ENCODE data around the gene CLEC5A. TPM values are rescaled to one million over a fixed set of nuclear protein-coding genes. Genes with fewer than 3 reads are reported as not detected.

CLEC5A gene
- total and polyA plus RNA-seq, 2 of the 8 experiments (the other 6 are each of a cell fraction or from before 2014, with no cell fraction given) = not detected

GRCh38 chr7:141944811-141945210 is 2.0 kb downstream of the CLEC5A start:
- CTCF ChIA-PET (ENCODE audit: partially characterized antibody) = interaction anchor here (1.1 to 1.5 kb wide), 3 partner anchors 14 to 209 kb away, joined by 3 read pairs; no protein-coding TSS in a partner anchor

More at GRCh38 chr7:141944811-141945210, 2.0 kb downstream of the CLEC5A start:
- no peak overlapping the region for H3K18ac ChIP-seq (ENCODE audit: extremely low read depth, low read length)
- H3K23me2 ChIP-seq (ENCODE audit: low read depth, low read length) = no peaks in the 10 kb centered on the region
- FAIRE-seq (no peak), DNase-seq (ENCODE audit: low read depth in 1 of 2, low spot score in 2 of 2) (no peak)
- no peak overlapping the region for H3K4me3 ChIP-seq (ENCODE audit: extremely low read depth in 1 of 4, insufficient read depth in 2 of 4, low read depth in 3 of 4, low read length in 4 of 4)
- H4K8ac ChIP-seq (ENCODE audit: extremely low read depth, insufficient read depth, low read length) = no peak overlapping the region
- TF ChIP-seq BRCA1 (IDR thresholded peaks at IDR 0.05; ENCODE audit: low read depth, low read length) = no peak
- no peak for TF ChIP-seq SP2 (IDR thresholded peaks at IDR 0.05; ENCODE audit: low read length)
- no peak for TF ChIP-seq CHD2 (IDR thresholded peaks at IDR 0.05; ENCODE audit: low read length)
- no peak for TF ChIP-seq HDAC6 (IDR thresholded peaks at IDR 0.05; ENCODE audit: low read depth, low read length)
- TF ChIP-seq POU5F1 (IDR thresholded peaks at IDR 0.05; ENCODE audit: low read depth, low read length) = no peak
- H2BK15ac ChIP-seq (ENCODE audit: low read length) = no peak overlapping the region
- no peaks in the 10 kb centered on the region for H3K79me2 ChIP-seq (ENCODE audit: control insufficient read depth in 1 of 2, insufficient read depth in 2 of 2, low read length in 2 of 2)
- no peak overlapping the region for H4K5ac ChIP-seq (ENCODE audit: insufficient read length, low read depth, low read length)
- POLR2A ChIA-PET (ENCODE audit: partially characterized antibody) = no interaction called here
- no peaks in the 10 kb centered on the region for H3K79me1 ChIP-seq (ENCODE audit: low read depth, low read length)
- no peak overlapping the region for H3K14ac ChIP-seq (ENCODE audit: insufficient read length)
- H2BK120ac ChIP-seq (replicated peaks; ENCODE audit: low read depth, low read length) = no peak overlapping the region
- H3K4ac ChIP-seq (replicated peaks; ENCODE audit: insufficient read length, low read depth, low read length) = no peak overlapping the region
- H3K9ac ChIP-seq (replicated peaks in 1 of 4; ENCODE audit: extremely low read depth in 1 of 4, low read depth in 3 of 4, low read length in 3 of 4) = no peak overlapping the region
- no peak overlapping the region for H2AK5ac ChIP-seq (ENCODE audit: low read depth, low read length)
- no peak overlapping the region for H2BK20ac ChIP-seq (ENCODE audit: low read length)
- H2BK5ac ChIP-seq (ENCODE audit: low read depth, low read length) = no peak overlapping the region
- no peaks in the 10 kb centered on the region for H3K36me3 ChIP-seq (ENCODE audit: control insufficient read depth in 2 of 4, insufficient read depth in 4 of 4, low read length in 3 of 4)
- no peak overlapping the region for H3K27ac ChIP-seq (ENCODE audit: low read depth, low read length)
- no peaks in the 10 kb centered on the region for H3K4me1 ChIP-seq (replicated peaks in 1 of 4; ENCODE audit: control insufficient read depth in 3 of 4, insufficient read depth in 4 of 4, low read length in 3 of 4)
- H3K9me3 ChIP-seq (ENCODE audit: insufficient read depth in 2 of 2, low read depth in 1 of 2, low read length in 1 of 2) = no peaks in the 10 kb centered on the region
- no peak overlapping the region for H2AFZ ChIP-seq (ENCODE audit: low read length)
- no peaks in the 10 kb centered on the region for H3K27me3 ChIP-seq (replicated peaks in 1 of 4; ENCODE audit: control insufficient read depth in 3 of 4, extremely low read depth in 1 of 4, insufficient read depth in 3 of 4, low read length in 3 of 4)
- no peak overlapping the region for H4K91ac ChIP-seq (replicated peaks; ENCODE audit: insufficient read length, low read length)
- no peak overlapping the region for H2BK12ac ChIP-seq (ENCODE audit: low read depth, low read length)
- H3K23ac ChIP-seq (ENCODE audit: insufficient read length) = no peak overlapping the region
- no peaks in the 10 kb centered on the region for H4K20me1 ChIP-seq (replicated peaks in 1 of 2; ENCODE audit: control insufficient read depth in 1 of 2, insufficient read depth in 2 of 2, low read length in 2 of 2)
- H3K4me2 ChIP-seq (ENCODE audit: insufficient read depth in 1 of 2, low read depth in 2 of 2, low read length in 2 of 2) = no peak overlapping the region
- H3K56ac ChIP-seq (replicated peaks; ENCODE audit: insufficient read length, low read depth, low read length) = no peak overlapping the region
- WGBS, 2 experiments (ENCODE audit: extremely low coverage in 1 of 2, insufficient coverage in 1 of 2, insufficient read length in 1 of 2, insufficient replicate concordance in 2 of 2, low coverage in 1 of 2, low lambda C conversion rate in 2 of 2, missing lambda C conversion rate in 1 of 2) = 88% methylated on average over 3 of the region's 3 CpGs; no CpG with 5 or more reads in 1 of the 2 experiments
